Stimulated activated CD4-positive, alpha-beta T cell treated with anti-CD3 and anti-CD28 coated beads, Interleukin-1b, Interleukin-23, amount 100 ng/mL, for 4 hours (primary cell): ENCODE measurements around the gene IPO4.

Experiments used
- DNase-seq, 2 donors: peaks; one replicate each; pipeline ENCODE4 v3.0.0-alpha.2; 2020; ENCODE audit warnings: low read depth in 2 of 2

The IPO4 gene

GRCh38 chr14:24147761-24148428 lies 40.7 kb downstream of the IPO4 start:
- no peak for DNase-seq

- peak; percentile 93 to 95 for DNase-seq
Measured at GRCh38 chr14:24146978-24147760, 41.4 kb downstream of the IPO4 start, which contains the start of gene RNF31. Gene RNF31 (plus strand): TSS chr14:24147498. CDS start chr14:24147699, 201 bp downstream.

- DNase-seq: peak; percentile 65 to 75
Measured at GRCh38 chr14:24146453-24146977, 42.1 kb downstream of the IPO4 start, which contains the start of gene PSME2. Gene PSME2 (minus strand): TSS chr14:24146610. CDS start chr14:24146581, 29 bp downstream.

- no peak for DNase-seq
Measured at GRCh38 chr14:24145690-24146452, 42.7 kb downstream of the IPO4 start.

GRCh38 chr14:24145219-24145618 lies 43.4 kb downstream of the IPO4 start:
- no peak for DNase-seq

GRCh38 chr14:24144451-24144850 lies 44.2 kb downstream of the IPO4 start:
- DNase-seq: no peak

- no peak for DNase-seq
Measured at GRCh38 chr14:24143511-24143910, 45.1 kb downstream of the IPO4 start.

GRCh38 chr14:24141097-24141880 lies 47.3 kb downstream of the IPO4 start, which contains the start of gene EMC9:
Gene EMC9 (minus strand): TSS chr14:24141591. CDS start chr14:24141304, 287 bp downstream.
- DNase-seq: peak; percentile 99

GRCh38 chr14:24139272-24139934 lies 49.2 kb downstream of the IPO4 start:
- no peak for DNase-seq

GRCh38 chr14:24138396-24139271 lies 50.0 kb downstream of the IPO4 start:
- no peak for DNase-seq

- no peak for DNase-seq
Measured at GRCh38 chr14:24137529-24138395, 50.9 kb downstream of the IPO4 start.

GRCh38 chr14:24136684-24137528 lies 51.7 kb downstream of the IPO4 start:
- no peak for DNase-seq

GRCh38 chr14:24135834-24136683 lies 52.6 kb downstream of the IPO4 start, which contains the start of gene PSME1:
Gene PSME1 (plus strand): TSS chr14:24136194. CDS start chr14:24136263, 69 bp downstream.
- DNase-seq: peak; percentile 94

- DNase-seq: no peak
Measured at GRCh38 chr14:24135584-24135833, 53.1 kb downstream of the IPO4 start.

- DNase-seq: no peak
Measured at GRCh38 chr14:24133735-24134134, 54.9 kb downstream of the IPO4 start.

GRCh38 chr14:24132976-24133375 lies 55.6 kb downstream of the IPO4 start:
- DNase-seq: no peak
